ENCODE measurements around the gene EEF2K. TPM values are rescaled to one million over a fixed set of nuclear protein-coding genes. Genes with fewer than 3 reads are reported as not detected.

EEF2K gene
- total RNA-seq, 1 donor from 2014 or later = 31.9 TPM

DNA sequence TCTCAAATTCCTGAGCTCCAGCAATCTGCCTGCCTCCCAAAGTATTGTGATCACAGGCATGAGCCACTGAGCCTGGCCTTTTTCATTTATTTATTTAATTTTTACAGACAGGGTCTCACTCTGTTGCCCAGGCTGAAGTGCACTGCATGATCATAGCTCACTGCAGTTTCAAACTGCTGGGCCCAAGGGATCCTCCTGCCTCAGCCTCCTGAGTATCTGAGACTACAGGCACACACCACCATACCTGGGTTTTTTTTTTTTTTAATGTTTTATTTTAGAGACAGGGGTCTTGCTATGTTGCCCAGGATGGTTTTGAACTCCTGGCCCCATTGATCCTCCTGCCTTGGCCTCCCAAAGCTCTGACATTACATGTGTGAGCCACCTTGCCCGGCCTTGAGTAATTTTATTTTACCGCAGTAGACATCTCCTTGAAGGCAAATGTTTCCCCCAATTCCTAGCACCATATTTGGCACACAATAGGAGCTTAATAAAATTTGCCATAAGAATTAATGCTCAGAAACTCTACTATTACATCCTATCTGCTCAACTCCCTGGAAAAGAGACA is 1.9 kb upstream of the EEF2K start:
- H3K27ac ChIP-seq = peak overlapping the region in 1 of 2 donors; percentile 88
- TF ChIP-seq, protein P1, sequence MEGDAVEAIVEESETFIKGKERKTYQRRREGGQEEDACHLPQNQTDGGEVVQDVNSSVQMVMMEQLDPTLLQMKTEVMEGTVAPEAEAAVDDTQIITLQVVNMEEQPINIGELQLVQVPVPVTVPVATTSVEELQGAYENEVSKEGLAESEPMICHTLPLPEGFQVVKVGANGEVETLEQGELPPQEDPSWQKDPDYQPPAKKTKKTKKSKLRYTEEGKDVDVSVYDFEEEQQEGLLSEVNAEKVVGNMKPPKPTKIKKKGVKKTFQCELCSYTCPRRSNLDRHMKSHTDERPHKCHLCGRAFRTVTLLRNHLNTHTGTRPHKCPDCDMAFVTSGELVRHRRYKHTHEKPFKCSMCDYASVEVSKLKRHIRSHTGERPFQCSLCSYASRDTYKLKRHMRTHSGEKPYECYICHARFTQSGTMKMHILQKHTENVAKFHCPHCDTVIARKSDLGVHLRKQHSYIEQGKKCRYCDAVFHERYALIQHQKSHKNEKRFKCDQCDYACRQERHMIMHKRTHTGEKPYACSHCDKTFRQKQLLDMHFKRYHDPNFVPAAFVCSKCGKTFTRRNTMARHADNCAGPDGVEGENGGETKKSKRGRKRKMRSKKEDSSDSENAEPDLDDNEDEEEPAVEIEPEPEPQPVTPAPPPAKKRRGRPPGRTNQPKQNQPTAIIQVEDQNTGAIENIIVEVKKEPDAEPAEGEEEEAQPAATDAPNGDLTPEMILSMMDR (IDR thresholded peaks at IDR 0.05) = no peak
- H3K36me3 ChIP-seq = no peaks in the 10 kb centered on the region
- peaks cover 0 to 31% of the 10 kb centered on the region in 2 donors for H3K4me1 ChIP-seq
- no peak for DNase-seq (ENCODE audit: low spot score in 2 of 2)
- no peaks in the 10 kb centered on the region for H3K27me3 ChIP-seq
- intact Hi-C loops (cut with DNase I) = no loop called here
- no peaks in the 10 kb centered on the region for H3K9me3 ChIP-seq
- no peak overlapping the region for H3K4me3 ChIP-seq

DNA sequence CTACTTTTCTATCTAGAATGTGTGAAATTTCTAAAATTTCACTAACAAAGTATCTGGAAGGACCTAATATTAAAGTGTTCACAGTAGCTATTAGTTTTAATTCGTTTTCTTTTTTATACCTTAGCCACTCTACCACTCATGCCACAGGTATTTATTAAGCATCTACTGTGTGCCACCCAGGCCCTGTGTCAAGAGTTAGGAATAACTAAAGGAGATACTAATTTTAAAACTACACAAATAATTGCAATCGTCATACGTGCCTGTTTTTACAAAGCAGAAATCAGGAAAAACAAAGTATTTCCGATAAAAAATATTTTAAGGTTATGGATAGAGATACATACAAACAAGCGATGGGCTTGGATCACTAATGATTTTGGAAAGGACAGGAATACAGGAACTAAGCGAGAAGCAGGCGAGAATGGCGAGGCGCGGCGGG is 483 bp upstream of the EEF2K start:
- Histone ChIP-seq H3K4me3 (peak overlapping the region; percentile 74 to 85), H3K9me3 (no peaks in the 10 kb centered on the region)
- intact Hi-C loops (cut with DNase I) = loop anchor here (1.0 to 5.0 kb wide), 5 partner anchors 9 to 1298 kb away; no protein-coding TSS in a partner anchor

GRCh38 chr16:22206842-22207714 is 1.0 kb downstream of the EEF2K start:
- Histone ChIP-seq H3K4me3 (peak overlapping the region; percentile 74 to 85), H3K9me3 (no peaks in the 10 kb centered on the region), H3K36me3 (no peaks in the 10 kb centered on the region), H3K27me3 (no peaks in the 10 kb centered on the region), H3K4me1 (peaks cover 3 to 53% of the 10 kb centered on the region in 2 donors), H3K27ac (peak overlapping the region; percentile 87 to 88)
- peak; percentile 59 to 94 for DNase-seq (ENCODE audit: low spot score in 2 of 2)
- TF ChIP-seq, protein P1 (IDR thresholded peaks at IDR 0.05) = no peak
- intact Hi-C loops (cut with DNase I) = loop anchor here (1.0 to 5.0 kb wide), 6 partner anchors 8 to 1300 kb away; no protein-coding TSS in a partner anchor

More for the DNA sequence above, 483 bp upstream of the EEF2K start:
- no peaks in the 10 kb centered on the region for H3K36me3 ChIP-seq
- no peak for DNase-seq (ENCODE audit: low spot score in 2 of 2)
- peaks cover 3 to 38% of the 10 kb centered on the region in 2 donors for H3K4me1 ChIP-seq
- TF ChIP-seq, protein P1 (IDR thresholded peaks at IDR 0.05) = no peak
- peak overlapping the region; percentile 87 to 88 for H3K27ac ChIP-seq
- H3K27me3 ChIP-seq = no peaks in the 10 kb centered on the region

GRCh38 chr16:22207715-22208360 is 1.8 kb downstream of the EEF2K start:
- DNase-seq (ENCODE audit: low spot score in 2 of 2) = no peak
- Histone ChIP-seq H3K9me3 (no peaks in the 10 kb centered on the region), H3K4me3 (peak overlapping the region; percentile 74 to 85), H3K27ac (peak overlapping the region; percentile 87 to 88), H3K4me1 (peaks cover 3 to 54% of the 10 kb centered on the region in 2 donors), H3K36me3 (peaks cover 0 to under 1% of the 10 kb centered on the region in 2 donors), H3K27me3 (no peaks in the 10 kb centered on the region)
- TF ChIP-seq, protein P1 (IDR thresholded peaks at IDR 0.05) = no peak
- intact Hi-C loops (cut with DNase I) = loop anchor here (1.0 to 5.0 kb wide), 3 partner anchors 9 to 1301 kb away; no protein-coding TSS in a partner anchor

DNA sequence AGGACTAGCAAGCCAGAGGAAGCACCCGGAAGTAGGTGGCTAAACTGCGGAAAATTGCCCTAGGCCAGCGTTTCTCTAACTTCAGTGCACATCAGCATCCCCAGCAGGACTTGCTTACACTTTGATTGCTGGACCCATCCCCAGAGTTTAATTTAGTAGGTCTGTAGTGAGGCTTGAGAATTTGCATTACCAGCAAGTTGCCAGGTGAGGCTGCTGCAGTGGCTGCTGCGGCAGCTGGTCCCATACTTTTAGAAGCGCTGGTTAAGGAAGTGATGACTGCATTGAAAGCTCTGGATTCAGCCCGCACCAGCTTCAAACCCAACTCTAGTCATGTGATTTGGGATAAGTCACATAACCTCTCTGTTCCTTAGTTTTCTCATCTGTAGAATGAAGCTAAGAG is 4.2 kb downstream of the EEF2K start:
- intact Hi-C loops (cut with DNase I) = no loop called here
- no peaks in the 10 kb centered on the region for H3K27me3 ChIP-seq
- H3K4me3 ChIP-seq = no peak overlapping the region
- no peak for DNase-seq (ENCODE audit: low spot score in 2 of 2)
- H3K4me1 ChIP-seq = peaks cover 3 to 48% of the 10 kb centered on the region in 2 donors
- no peaks in the 10 kb centered on the region for H3K9me3 ChIP-seq
- peaks cover 6 to 12% of the 10 kb centered on the region in 2 donors for H3K36me3 ChIP-seq
- peak overlapping the region; percentile 87 to 88 for H3K27ac ChIP-seq
- TF ChIP-seq, protein P1 (IDR thresholded peaks at IDR 0.05) = no peak

Data from ascending aorta (tissue), 2 donors.